HG03060 (cell line): ENCODE data around the gene NMT1.
"Not testable (repeated sequence)": the region's sequence is repeated elsewhere in the genome, so short reads cannot be mapped to it uniquely, and the experiment has no call there.

Experiments used
- ATAC-seq: cut with Tn5 transposase; IDR thresholded peaks from one replicate; pipeline ENCODE4 v1.9.1; 2021; ENCODE audit warnings: low read depth, moderate number of reproducible peaks; ENCODE audit not compliant: unreplicated experiment

The NMT1 gene

GRCh38 chr17:45116434-45117016 lies 55.4 kb downstream of the NMT1 start:
- ATAC-seq, result no peak

GRCh38 chr17:45117334-45117733 lies 56.2 kb downstream of the NMT1 start:
- no peak for ATAC-seq

- ATAC-seq, result no peak
These were observed 56.9 kb downstream of the NMT1 start for GRCh38 chr17:45117848-45118646.

GRCh38 chr17:45118691-45119090 lies 57.6 kb downstream of the NMT1 start:
- ATAC-seq, result no peak

GRCh38 chr17:45119964-45120363 lies 58.8 kb downstream of the NMT1 start:
- ATAC-seq, result no peak

GRCh38 chr17:45120558-45120957 lies 59.4 kb downstream of the NMT1 start:
- ATAC-seq, result no peak

- no peak for ATAC-seq
These were observed 59.9 kb downstream of the NMT1 start for GRCh38 chr17:45121055-45121454.

GRCh38 chr17:45123076-45123770 lies 62.1 kb downstream of the NMT1 start:
- ATAC-seq, result no peak

- ATAC-seq, result peak; percentile 42
These were observed 63.0 kb downstream of the NMT1 start for GRCh38 chr17:45123930-45124796.

- not testable (repeated sequence) for ATAC-seq
These were observed 63.6 kb downstream of the NMT1 start for GRCh38 chr17:45124797-45125122.

- no peak for ATAC-seq
These were observed 64.4 kb downstream of the NMT1 start for GRCh38 chr17:45125509-45125908.

GRCh38 chr17:45127207-45127547 lies 66.1 kb downstream of the NMT1 start:
- no peak for ATAC-seq

GRCh38 chr17:45127548-45128300 lies 66.6 kb downstream of the NMT1 start:
- ATAC-seq, result no peak

- ATAC-seq, result no peak
These were observed 67.2 kb downstream of the NMT1 start for GRCh38 chr17:45128331-45128730.

- no peak for ATAC-seq
These were observed 67.9 kb downstream of the NMT1 start for GRCh38 chr17:45128989-45129388.

GRCh38 chr17:45129426-45129939 lies 68.4 kb downstream of the NMT1 start:
- no peak for ATAC-seq

GRCh38 chr17:45129940-45130680 lies 69.0 kb downstream of the NMT1 start:
- no peak for ATAC-seq

- ATAC-seq, result no peak
These were observed 69.8 kb downstream of the NMT1 start for GRCh38 chr17:45130681-45131615.
